LNCaP clone FGC (cell line): ENCODE measurements around the gene CDC25C.

Experiments
- DNase-seq: peaks from one replicate; pipeline ENCODE4 v3.0.0-alpha.2; 2011; ENCODE audit warnings: low read depth
- H3K4me3 ChIP-seq: 2 replicates; pipeline ENCODE4 v1.5.1; 2011; ENCODE audit warnings: mild to moderate bottlenecking, low read depth, low read length, control low read depth
- TF ChIP-seq, protein P1 (sequence below): IDR thresholded peaks from 2 replicates; pipeline ENCODE4 v1.5.1; 2012; ENCODE audit warnings: mild to moderate bottlenecking; ENCODE audit not compliant: control insufficient read depth, insufficient read depth; ENCODE audit errors: extremely low read depth

The CDC25C gene

DNA sequence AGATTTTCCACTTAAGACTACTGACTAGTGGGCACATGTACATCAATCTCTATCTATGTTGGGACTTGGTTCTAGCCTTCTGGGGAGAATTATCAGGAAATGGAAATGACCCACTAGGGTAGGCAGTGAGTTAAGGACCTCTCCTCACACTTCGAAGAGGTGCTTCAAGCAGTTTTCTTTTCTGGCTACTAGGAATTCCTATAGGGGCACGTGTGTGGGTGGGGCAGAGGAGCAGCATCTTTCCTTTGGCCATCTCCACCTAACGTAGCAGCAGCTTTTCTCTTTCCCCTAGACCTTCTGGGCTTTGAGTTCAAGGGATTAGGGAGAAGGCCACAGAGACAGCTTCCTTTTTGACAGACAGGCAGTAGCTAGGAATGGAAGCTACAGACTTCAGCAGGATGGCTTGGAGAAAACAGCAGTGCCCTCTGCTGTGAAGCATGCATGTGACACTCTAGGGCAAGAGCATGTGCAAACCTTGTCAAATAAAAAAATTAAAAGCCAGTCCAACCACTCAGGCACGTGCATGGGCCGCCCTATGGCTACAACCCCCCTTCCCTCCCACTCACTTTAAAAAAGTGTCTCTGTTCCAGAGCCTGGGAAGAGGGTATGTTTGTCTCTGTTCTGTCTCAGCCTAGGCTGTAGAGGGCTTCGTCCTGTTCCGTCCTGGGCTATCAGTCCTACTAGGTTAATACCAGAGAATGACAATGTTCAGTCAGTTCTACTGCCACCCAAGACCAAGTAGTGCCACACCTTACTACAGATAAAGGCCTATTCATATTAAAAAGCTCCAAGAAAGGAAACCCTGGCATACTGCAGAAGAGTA is 48.5 kb downstream of the CDC25C start:
- DNase-seq = peak; percentile 80
- TF ChIP-seq, protein P1, sequence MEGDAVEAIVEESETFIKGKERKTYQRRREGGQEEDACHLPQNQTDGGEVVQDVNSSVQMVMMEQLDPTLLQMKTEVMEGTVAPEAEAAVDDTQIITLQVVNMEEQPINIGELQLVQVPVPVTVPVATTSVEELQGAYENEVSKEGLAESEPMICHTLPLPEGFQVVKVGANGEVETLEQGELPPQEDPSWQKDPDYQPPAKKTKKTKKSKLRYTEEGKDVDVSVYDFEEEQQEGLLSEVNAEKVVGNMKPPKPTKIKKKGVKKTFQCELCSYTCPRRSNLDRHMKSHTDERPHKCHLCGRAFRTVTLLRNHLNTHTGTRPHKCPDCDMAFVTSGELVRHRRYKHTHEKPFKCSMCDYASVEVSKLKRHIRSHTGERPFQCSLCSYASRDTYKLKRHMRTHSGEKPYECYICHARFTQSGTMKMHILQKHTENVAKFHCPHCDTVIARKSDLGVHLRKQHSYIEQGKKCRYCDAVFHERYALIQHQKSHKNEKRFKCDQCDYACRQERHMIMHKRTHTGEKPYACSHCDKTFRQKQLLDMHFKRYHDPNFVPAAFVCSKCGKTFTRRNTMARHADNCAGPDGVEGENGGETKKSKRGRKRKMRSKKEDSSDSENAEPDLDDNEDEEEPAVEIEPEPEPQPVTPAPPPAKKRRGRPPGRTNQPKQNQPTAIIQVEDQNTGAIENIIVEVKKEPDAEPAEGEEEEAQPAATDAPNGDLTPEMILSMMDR = peak; percentile 96
- H3K4me3 ChIP-seq = no peak overlapping the region

DNA sequence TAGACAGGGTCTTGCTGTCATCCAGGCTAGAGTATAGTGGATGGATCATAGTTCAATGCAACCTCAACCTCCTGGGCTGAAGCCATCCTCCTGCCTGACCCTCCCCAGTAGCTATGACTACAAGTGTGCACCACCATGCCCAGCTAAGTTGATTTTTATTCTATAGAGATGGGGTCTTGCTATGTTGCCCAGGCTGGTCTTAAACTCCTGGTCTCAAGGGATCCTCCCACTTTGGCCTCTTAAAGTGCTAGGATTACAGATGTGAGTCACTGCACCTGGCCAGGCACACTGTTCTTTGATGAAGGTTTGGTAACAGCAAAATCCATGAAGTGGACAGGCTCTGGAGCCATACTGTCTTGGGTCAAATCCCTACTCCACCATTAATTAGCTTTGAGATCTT is 50.7 kb downstream of the CDC25C start:
- H3K4me3 ChIP-seq = no peak overlapping the region
- no peak for DNase-seq
- TF ChIP-seq, protein P1 = no peak

- DNase-seq = peak; percentile 93
- TF ChIP-seq, protein P1 = peak; percentile 60
- H3K4me3 ChIP-seq = no peak overlapping the region; the same call in 1 of the 2 replicates
Measured at GRCh38 chr5:138276402-138277054, 55.1 kb downstream of the CDC25C start.

GRCh38 chr5:138275895-138276294 is 55.7 kb downstream of the CDC25C start:
- TF ChIP-seq, protein P1 = no peak
- DNase-seq = no peak
- H3K4me3 ChIP-seq = no peak overlapping the region; the same call in 1 of the 2 replicates

- TF ChIP-seq, protein P1 = 0 out of 2 replicates have a peak, but pooled peaks have one; percentile 5
- DNase-seq = no peak
- no peak overlapping the region for H3K4me3 ChIP-seq
Measured at GRCh38 chr5:138275379-138275782, 56.2 kb downstream of the CDC25C start.

GRCh38 chr5:138274189-138274853 is 57.3 kb downstream of the CDC25C start, which contains the start of gene GFRA3:
Gene GFRA3, minus strand, starts transcription at chr5:138274621. Its CDS starts 197 bp downstream, at chr5:138274424.
- H3K4me3 ChIP-seq = no peak within 1 kb of the TSS
- DNase-seq = no peak
- TF ChIP-seq, protein P1 = no peak
